Choroid plexus epithelial cell (primary cell): ENCODE data around the gene MPPED1.

ENCODE experiments used
- DNase-seq: peaks from one replicate; pipeline ENCODE4 v3.0.0-alpha.2; 2010; ENCODE audit warnings: low read depth
- H3K4me3 ChIP-seq: 2 replicates; pipeline ENCODE4 v1.5.1; 2011; ENCODE audit warnings: low read depth, mild to moderate bottlenecking, control low read depth, low read length, moderate library complexity
- CTCF ChIP-seq: conservative IDR thresholded peaks from 2 replicates; pipeline ENCODE4 v1.5.1; 2011; ENCODE audit warnings: low read depth, mild to moderate bottlenecking, control low read depth, inconsistent platforms, low read length, moderate library complexity

The MPPED1 gene

GRCh38 chr22:43533656-43534428 lies 122.0 kb downstream of the MPPED1 start:
- H3K4me3 ChIP-seq, result no peak overlapping the region
- DNase-seq, result no peak
- TF ChIP-seq CTCF, result no peak

GRCh38 chr22:43534916-43535315 lies 123.1 kb downstream of the MPPED1 start:
- no peak overlapping the region for H3K4me3 ChIP-seq
- no peak for TF ChIP-seq CTCF
- DNase-seq, result no peak

- TF ChIP-seq CTCF, result no peak
- DNase-seq, result no peak
- H3K4me3 ChIP-seq, result no peak overlapping the region
Measured at GRCh38 chr22:43535336-43535735, 123.5 kb downstream of the MPPED1 start.

GRCh38 chr22:43535741-43536140 lies 123.9 kb downstream of the MPPED1 start:
- no peak for DNase-seq
- no peak overlapping the region for H3K4me3 ChIP-seq
- no peak for TF ChIP-seq CTCF

GRCh38 chr22:43537019-43537585 lies 125.3 kb downstream of the MPPED1 start:
- no peak for DNase-seq
- H3K4me3 ChIP-seq, result no peak overlapping the region
- no peak for TF ChIP-seq CTCF

- TF ChIP-seq CTCF, result no peak
- H3K4me3 ChIP-seq, result no peak overlapping the region
- DNase-seq, result no peak
Measured at GRCh38 chr22:43539572-43540528, 128.0 kb downstream of the MPPED1 start.
